Measurements from ENCODE around the gene MYO9B. TPM values are rescaled to one million over a fixed set of nuclear protein-coding genes. Genes with fewer than 3 reads are reported as not detected.

MYO9B gene
- total RNA-seq, 1 donor from 2014 or later = 30.7 TPM

- H3K4me1 ChIP-seq = no peaks in the 10 kb centered on the region
- no peak for DNase-seq
- no peak overlapping the region for H3K4me3 ChIP-seq
- TF ChIP-seq CTCF (IDR thresholded peaks at IDR 0.05; ENCODE audit: borderline replicate concordance) = no peak
- intact Hi-C loops (cut with micrococcal nuclease) = no loop called here
- H3K9me3 ChIP-seq (replicated peaks) = no peaks in the 10 kb centered on the region
- no peaks in the 10 kb centered on the region for H3K27me3 ChIP-seq (ENCODE audit: low read depth)
- peaks cover 88% of the 10 kb centered on the region for H3K36me3 ChIP-seq
- no peak overlapping the region for H3K27ac ChIP-seq (replicated peaks)
These were observed 117.2 kb downstream of the MYO9B start for GRCh38 chr19:17192751-17193150.

GRCh38 chr19:17194608-17195007 lies 119.0 kb downstream of the MYO9B start:
- TF ChIP-seq CTCF (IDR thresholded peaks at IDR 0.05; ENCODE audit: borderline replicate concordance) = no peak
- intact Hi-C loops (cut with micrococcal nuclease) = no loop called here

DNA sequence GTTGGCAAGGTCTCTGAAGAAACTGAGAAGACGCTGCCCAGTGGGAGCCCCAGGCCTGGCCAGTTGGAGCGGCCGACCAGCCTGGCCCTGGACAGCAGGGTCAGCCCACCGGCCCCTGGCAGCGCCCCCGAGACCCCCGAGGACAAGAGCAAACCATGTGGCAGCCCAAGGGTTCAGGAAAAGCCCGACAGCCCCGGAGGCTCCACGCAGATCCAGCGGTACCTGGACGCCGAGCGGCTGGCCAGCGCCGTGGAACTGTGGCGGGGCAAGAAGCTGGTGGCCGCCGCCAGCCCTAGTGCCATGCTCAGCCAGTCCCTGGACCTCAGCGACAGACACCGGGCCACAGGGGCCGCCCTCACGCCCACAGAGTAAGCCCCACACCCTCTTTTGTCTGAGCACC lies 119.5 kb downstream of the MYO9B start:
- peaks cover 86% of the 10 kb centered on the region for H3K36me3 ChIP-seq

More at GRCh38 chr19:17194608-17195007, 119.0 kb downstream of the MYO9B start:
- DNase-seq = no peak
- no peak overlapping the region for H3K27ac ChIP-seq (replicated peaks)
- H3K27me3 ChIP-seq (ENCODE audit: low read depth) = no peaks in the 10 kb centered on the region
- H3K9me3 ChIP-seq (replicated peaks) = no peaks in the 10 kb centered on the region
- peaks cover 86% of the 10 kb centered on the region for H3K36me3 ChIP-seq
- H3K4me1 ChIP-seq = no peaks in the 10 kb centered on the region
- H3K4me3 ChIP-seq = no peak overlapping the region

DNA sequence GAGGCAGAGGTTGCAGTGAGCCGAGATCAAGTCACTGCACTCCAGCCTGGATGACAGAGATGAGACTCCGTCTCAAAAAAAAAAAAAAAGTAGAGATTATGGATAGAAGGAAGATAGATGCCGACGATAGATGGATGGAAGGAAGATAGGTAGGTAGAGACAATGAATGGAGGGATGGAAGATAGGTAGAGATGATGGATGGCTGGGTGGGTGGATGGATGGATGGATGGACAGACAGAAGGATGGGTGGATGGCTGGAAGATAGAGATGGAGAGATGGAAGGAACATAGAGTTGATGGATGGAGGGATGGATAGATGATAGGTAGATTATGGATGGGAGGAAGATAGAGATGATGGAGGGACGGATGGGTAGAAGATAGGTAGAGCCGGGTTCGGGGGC lies 121.0 kb downstream of the MYO9B start:
- peaks cover 86% of the 10 kb centered on the region for H3K36me3 ChIP-seq
- H3K4me1 ChIP-seq = peaks cover 4% of the 10 kb centered on the region
- H3K27ac ChIP-seq (replicated peaks) = no peak overlapping the region
- intact Hi-C loops (cut with micrococcal nuclease) = no loop called here
- no peaks in the 10 kb centered on the region for H3K27me3 ChIP-seq (ENCODE audit: low read depth)
- no peaks in the 10 kb centered on the region for H3K9me3 ChIP-seq (replicated peaks)
- no peak for TF ChIP-seq CTCF (IDR thresholded peaks at IDR 0.05; ENCODE audit: borderline replicate concordance)
- H3K4me3 ChIP-seq = no peak overlapping the region
- no peak for DNase-seq

More for the DNA sequence above, 119.5 kb downstream of the MYO9B start:
- no peaks in the 10 kb centered on the region for H3K9me3 ChIP-seq (replicated peaks)
- no peak for TF ChIP-seq CTCF (IDR thresholded peaks at IDR 0.05; ENCODE audit: borderline replicate concordance)
- peaks cover 1% of the 10 kb centered on the region for H3K4me1 ChIP-seq
- H3K27me3 ChIP-seq (ENCODE audit: low read depth) = no peaks in the 10 kb centered on the region
- no peak overlapping the region for H3K4me3 ChIP-seq
- no peak overlapping the region for H3K27ac ChIP-seq (replicated peaks)
- DNase-seq = no peak
- intact Hi-C loops (cut with micrococcal nuclease) = no loop called here

- no peak overlapping the region for H3K4me3 ChIP-seq
- H3K27ac ChIP-seq (replicated peaks) = no peak overlapping the region
- no peak for TF ChIP-seq CTCF (IDR thresholded peaks at IDR 0.05; ENCODE audit: borderline replicate concordance)
- no peak for DNase-seq
- H3K4me1 ChIP-seq = peaks cover 4% of the 10 kb centered on the region
- no peaks in the 10 kb centered on the region for H3K27me3 ChIP-seq (ENCODE audit: low read depth)
- peaks cover 86% of the 10 kb centered on the region for H3K36me3 ChIP-seq
- H3K9me3 ChIP-seq (replicated peaks) = no peaks in the 10 kb centered on the region
- intact Hi-C loops (cut with micrococcal nuclease) = no loop called here
These were observed 122.1 kb downstream of the MYO9B start for GRCh38 chr19:17197666-17198065.
